K562 (cell line): Measurements from ENCODE around the gene ADD2. TPM values are rescaled to one million over a fixed set of nuclear protein-coding genes. Genes with fewer than 3 reads are reported as not detected.

Experiments
- ARID3B ChIP-seq: fragments of 250-450 bp; sonication (Bioruptor Pico); IDR thresholded peaks from 2 replicates; pipeline ENCODE4 v1.4.0; 2020; ENCODE audit warnings: borderline replicate concordance
- HBP1 ChIP-seq: fragments of 450-650 bp; formaldehyde crosslinking; IDR thresholded peaks from 2 replicates; pipeline ENCODE4 v1.4.0; 2022; ENCODE audit warnings: missing genetic modification characterization
- JUNB ChIP-seq: fragments of 450-650 bp; formaldehyde crosslinking; conservative IDR thresholded peaks from 2 replicates; pipeline ENCODE4 v1.4.0; 2020; ENCODE audit warnings: mild to moderate bottlenecking
- KAT2B ChIP-seq: IDR thresholded peaks from one replicate; pipeline ENCODE4 v1.6.1; 2012; ENCODE audit warnings: low read depth, mild to moderate bottlenecking, control low read depth, inconsistent platforms, low read length, moderate library complexity
- PHF21A ChIP-seq: fragments of 450-650 bp; IDR thresholded peaks from 2 replicates; pipeline ENCODE4 v1.6.1; 2017; ENCODE audit warnings: low read depth, borderline replicate concordance
- RB1 ChIP-seq: fragments of 450-650 bp; IDR thresholded peaks from 2 replicates; pipeline ENCODE4 v1.6.1; 2017; ENCODE audit warnings: low read depth, mild to moderate bottlenecking
- TRIM24 ChIP-seq, 2 experiments: fragments of 450-650 bp; IDR thresholded peaks; 2 replicates each; pipeline ENCODE4 v1.6.1; 2016
- ZNF3 ChIP-seq: fragments of 250-450 bp; sonication (Bioruptor Pico); IDR thresholded peaks from 2 replicates; pipeline ENCODE4 v1.5.0; 2021; ENCODE audit warnings: mild to moderate bottlenecking, moderate library complexity
- ZNF76 ChIP-seq: fragments of 250-450 bp; sonication (Bioruptor Pico); IDR thresholded peaks from 2 replicates; pipeline ENCODE4 v1.4.0; 2020; ENCODE audit warnings: mild to moderate bottlenecking, moderate library complexity, borderline replicate concordance
- polyA plus RNA-seq, 8 experiments: library from polyadenylated mRNA; depleted of rRNA in 4 of 8; stranded (reverse) in 5 of 8; unstranded in 3 of 8; fragments of >200 nt; fragmentation: Nextera tagmentation in 2 of 8; fragmentation: Illumina TruSeq in 1 of 8; extraction: Ambion mirVana in 2 of 8; extraction: Trizol in 1 of 8; gene quantifications; 2 replicates each; pipeline versions ENCODE4 v1.2.1 to v1.2.3, GENCODE V29; 2011 to 2014; ENCODE audit warnings: inconsistent platforms in 1 of 8, missing spikeins in 1 of 8
- total RNA-seq, 7 experiments: library from RNA; depleted of rRNA in 6 of 7; stranded (reverse); fragments of >200 nt in 6 of 7; fragmentation: Illumina TruSeq in 2 of 7; extraction: Trizol in 2 of 7; gene quantifications; 2 replicates each; pipeline versions ENCODE4 v1.2.1 to v1.2.3, GENCODE V29; 2011 to 2021; ENCODE audit warnings: low replicate concordance in 1 of 7
- TF ChIP-seq, protein P1 (sequence below): fragments of 450-650 bp; IDR thresholded peaks from 2 replicates; pipeline ENCODE4 v1.6.1; 2016; ENCODE audit warnings: mild to moderate bottlenecking, moderate library complexity
- TF ChIP-seq, protein P2 (sequence below): sonication (generic); formaldehyde crosslinking; IDR thresholded peaks from 2 replicates; pipeline ENCODE4 v1.8.0; 2022; ENCODE audit warnings: missing genetic modification reagents, mild to moderate bottlenecking, borderline replicate concordance
- TF ChIP-seq, protein P3 (sequence below): sonication (generic); formaldehyde crosslinking; IDR thresholded peaks from 2 replicates; pipeline ENCODE4 v1.8.1; 2022; ENCODE audit warnings: missing genetic modification reagents

The ADD2 gene
- total and polyA plus RNA-seq, 9 of the 15 experiments (the other 6 are each of a cell fraction or from before 2014, with no cell fraction given) = 3.5 to 63.0 (median 36.2) TPM

DNA sequence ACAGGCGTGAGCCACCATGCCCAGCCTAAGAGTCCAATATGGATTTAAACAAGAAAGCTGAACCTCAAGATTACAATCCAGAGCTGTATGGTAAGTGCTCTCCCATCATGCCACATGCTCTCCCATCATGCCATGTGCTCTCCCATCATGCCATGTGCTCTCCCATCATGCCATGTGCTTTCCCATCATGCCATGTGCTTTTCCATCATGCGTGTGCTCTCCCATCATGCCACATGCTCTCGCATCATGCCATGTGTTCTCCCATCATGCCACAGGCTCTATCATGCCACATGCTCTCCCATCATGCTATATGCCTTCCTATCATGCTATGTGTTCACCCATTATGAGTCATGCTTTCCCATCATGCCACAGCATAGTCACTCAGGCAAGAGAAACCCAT is 20.7 kb downstream of the ADD2 start (continued):
- TF ChIP-seq, protein P1, sequence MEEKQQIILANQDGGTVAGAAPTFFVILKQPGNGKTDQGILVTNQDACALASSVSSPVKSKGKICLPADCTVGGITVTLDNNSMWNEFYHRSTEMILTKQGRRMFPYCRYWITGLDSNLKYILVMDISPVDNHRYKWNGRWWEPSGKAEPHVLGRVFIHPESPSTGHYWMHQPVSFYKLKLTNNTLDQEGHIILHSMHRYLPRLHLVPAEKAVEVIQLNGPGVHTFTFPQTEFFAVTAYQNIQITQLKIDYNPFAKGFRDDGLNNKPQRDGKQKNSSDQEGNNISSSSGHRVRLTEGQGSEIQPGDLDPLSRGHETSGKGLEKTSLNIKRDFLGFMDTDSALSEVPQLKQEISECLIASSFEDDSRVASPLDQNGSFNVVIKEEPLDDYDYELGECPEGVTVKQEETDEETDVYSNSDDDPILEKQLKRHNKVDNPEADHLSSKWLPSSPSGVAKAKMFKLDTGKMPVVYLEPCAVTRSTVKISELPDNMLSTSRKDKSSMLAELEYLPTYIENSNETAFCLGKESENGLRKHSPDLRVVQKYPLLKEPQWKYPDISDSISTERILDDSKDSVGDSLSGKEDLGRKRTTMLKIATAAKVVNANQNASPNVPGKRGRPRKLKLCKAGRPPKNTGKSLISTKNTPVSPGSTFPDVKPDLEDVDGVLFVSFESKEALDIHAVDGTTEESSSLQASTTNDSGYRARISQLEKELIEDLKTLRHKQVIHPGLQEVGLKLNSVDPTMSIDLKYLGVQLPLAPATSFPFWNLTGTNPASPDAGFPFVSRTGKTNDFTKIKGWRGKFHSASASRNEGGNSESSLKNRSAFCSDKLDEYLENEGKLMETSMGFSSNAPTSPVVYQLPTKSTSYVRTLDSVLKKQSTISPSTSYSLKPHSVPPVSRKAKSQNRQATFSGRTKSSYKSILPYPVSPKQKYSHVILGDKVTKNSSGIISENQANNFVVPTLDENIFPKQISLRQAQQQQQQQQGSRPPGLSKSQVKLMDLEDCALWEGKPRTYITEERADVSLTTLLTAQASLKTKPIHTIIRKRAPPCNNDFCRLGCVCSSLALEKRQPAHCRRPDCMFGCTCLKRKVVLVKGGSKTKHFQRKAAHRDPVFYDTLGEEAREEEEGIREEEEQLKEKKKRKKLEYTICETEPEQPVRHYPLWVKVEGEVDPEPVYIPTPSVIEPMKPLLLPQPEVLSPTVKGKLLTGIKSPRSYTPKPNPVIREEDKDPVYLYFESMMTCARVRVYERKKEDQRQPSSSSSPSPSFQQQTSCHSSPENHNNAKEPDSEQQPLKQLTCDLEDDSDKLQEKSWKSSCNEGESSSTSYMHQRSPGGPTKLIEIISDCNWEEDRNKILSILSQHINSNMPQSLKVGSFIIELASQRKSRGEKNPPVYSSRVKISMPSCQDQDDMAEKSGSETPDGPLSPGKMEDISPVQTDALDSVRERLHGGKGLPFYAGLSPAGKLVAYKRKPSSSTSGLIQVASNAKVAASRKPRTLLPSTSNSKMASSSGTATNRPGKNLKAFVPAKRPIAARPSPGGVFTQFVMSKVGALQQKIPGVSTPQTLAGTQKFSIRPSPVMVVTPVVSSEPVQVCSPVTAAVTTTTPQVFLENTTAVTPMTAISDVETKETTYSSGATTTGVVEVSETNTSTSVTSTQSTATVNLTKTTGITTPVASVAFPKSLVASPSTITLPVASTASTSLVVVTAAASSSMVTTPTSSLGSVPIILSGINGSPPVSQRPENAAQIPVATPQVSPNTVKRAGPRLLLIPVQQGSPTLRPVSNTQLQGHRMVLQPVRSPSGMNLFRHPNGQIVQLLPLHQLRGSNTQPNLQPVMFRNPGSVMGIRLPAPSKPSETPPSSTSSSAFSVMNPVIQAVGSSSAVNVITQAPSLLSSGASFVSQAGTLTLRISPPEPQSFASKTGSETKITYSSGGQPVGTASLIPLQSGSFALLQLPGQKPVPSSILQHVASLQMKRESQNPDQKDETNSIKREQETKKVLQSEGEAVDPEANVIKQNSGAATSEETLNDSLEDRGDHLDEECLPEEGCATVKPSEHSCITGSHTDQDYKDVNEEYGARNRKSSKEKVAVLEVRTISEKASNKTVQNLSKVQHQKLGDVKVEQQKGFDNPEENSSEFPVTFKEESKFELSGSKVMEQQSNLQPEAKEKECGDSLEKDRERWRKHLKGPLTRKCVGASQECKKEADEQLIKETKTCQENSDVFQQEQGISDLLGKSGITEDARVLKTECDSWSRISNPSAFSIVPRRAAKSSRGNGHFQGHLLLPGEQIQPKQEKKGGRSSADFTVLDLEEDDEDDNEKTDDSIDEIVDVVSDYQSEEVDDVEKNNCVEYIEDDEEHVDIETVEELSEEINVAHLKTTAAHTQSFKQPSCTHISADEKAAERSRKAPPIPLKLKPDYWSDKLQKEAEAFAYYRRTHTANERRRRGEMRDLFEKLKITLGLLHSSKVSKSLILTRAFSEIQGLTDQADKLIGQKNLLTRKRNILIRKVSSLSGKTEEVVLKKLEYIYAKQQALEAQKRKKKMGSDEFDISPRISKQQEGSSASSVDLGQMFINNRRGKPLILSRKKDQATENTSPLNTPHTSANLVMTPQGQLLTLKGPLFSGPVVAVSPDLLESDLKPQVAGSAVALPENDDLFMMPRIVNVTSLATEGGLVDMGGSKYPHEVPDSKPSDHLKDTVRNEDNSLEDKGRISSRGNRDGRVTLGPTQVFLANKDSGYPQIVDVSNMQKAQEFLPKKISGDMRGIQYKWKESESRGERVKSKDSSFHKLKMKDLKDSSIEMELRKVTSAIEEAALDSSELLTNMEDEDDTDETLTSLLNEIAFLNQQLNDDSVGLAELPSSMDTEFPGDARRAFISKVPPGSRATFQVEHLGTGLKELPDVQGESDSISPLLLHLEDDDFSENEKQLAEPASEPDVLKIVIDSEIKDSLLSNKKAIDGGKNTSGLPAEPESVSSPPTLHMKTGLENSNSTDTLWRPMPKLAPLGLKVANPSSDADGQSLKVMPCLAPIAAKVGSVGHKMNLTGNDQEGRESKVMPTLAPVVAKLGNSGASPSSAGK = peak; percentile 33; the same call in 1 of the 2 replicates
- TF ChIP-seq, protein P2, sequence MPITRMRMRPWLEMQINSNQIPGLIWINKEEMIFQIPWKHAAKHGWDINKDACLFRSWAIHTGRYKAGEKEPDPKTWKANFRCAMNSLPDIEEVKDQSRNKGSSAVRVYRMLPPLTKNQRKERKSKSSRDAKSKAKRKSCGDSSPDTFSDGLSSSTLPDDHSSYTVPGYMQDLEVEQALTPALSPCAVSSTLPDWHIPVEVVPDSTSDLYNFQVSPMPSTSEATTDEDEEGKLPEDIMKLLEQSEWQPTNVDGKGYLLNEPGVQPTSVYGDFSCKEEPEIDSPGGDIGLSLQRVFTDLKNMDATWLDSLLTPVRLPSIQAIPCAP (CRISPR knock-in tag) = no peak
- TF ChIP-seq KAT2B (no peak), ZNF3 (no peak), JUNB (CRISPR knock-in tag) (0 out of 2 replicates have a peak, but pooled peaks have one; percentile 5), PHF21A (no peak), RB1 (no peak), ARID3B (CRISPR knock-in tag) (no peak), TRIM24 (IDR thresholded peaks at IDR 0.05) (peak; percentile 13 to 35; a peak in 1 of 4 replicates), HBP1 (CRISPR knock-in tag) (no peak), ZNF76 (CRISPR knock-in tag) (no peak)
- TF ChIP-seq, protein P3, sequence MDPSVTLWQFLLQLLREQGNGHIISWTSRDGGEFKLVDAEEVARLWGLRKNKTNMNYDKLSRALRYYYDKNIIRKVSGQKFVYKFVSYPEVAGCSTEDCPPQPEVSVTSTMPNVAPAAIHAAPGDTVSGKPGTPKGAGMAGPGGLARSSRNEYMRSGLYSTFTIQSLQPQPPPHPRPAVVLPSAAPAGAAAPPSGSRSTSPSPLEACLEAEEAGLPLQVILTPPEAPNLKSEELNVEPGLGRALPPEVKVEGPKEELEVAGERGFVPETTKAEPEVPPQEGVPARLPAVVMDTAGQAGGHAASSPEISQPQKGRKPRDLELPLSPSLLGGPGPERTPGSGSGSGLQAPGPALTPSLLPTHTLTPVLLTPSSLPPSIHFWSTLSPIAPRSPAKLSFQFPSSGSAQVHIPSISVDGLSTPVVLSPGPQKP = no peak
